ENCODE results near the gene C11orf98.

Gene C11orf98

GRCh38 chr11:62665075-62665598, at the start of gene C11orf98, which contains the start of gene CSKMT:
TSS of gene C11orf98 (minus strand) at chr11:62665210. CDS start at chr11:62665169, 41 bp downstream.
TSS of gene CSKMT (plus strand) at chr11:62665312. CDS start at chr11:62665880, 568 bp downstream.
- TF ChIP-seq, protein P1, sequence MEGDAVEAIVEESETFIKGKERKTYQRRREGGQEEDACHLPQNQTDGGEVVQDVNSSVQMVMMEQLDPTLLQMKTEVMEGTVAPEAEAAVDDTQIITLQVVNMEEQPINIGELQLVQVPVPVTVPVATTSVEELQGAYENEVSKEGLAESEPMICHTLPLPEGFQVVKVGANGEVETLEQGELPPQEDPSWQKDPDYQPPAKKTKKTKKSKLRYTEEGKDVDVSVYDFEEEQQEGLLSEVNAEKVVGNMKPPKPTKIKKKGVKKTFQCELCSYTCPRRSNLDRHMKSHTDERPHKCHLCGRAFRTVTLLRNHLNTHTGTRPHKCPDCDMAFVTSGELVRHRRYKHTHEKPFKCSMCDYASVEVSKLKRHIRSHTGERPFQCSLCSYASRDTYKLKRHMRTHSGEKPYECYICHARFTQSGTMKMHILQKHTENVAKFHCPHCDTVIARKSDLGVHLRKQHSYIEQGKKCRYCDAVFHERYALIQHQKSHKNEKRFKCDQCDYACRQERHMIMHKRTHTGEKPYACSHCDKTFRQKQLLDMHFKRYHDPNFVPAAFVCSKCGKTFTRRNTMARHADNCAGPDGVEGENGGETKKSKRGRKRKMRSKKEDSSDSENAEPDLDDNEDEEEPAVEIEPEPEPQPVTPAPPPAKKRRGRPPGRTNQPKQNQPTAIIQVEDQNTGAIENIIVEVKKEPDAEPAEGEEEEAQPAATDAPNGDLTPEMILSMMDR (IDR thresholded peaks at IDR 0.05; ENCODE audit: extremely low read depth, insufficient read depth, missing control alignments), result no peak
- DNase-seq (ENCODE audit: low spot score), result peak; percentile 94

DNA sequence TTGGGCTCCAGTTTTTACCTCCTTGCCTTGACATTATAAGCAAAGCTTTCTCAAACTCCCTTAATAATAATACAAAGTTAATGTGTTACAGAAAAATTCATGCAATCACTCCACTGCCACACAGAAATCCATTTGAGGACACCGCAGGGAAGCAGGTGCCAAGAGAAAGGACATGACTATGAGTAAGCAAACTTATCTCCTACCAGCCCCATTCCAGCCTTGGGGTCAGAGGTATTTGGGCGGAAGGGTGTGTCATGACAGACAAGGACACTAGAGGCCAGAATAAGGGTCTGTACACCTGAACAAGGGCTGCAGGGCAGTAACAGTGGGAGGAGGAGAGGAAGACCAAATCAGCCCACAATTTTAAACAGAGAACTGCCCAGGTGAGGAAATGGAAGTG, 48.3 kb upstream of the C11orf98 start:
- TF ChIP-seq, protein P1 (IDR thresholded peaks at IDR 0.05; ENCODE audit: extremely low read depth, insufficient read depth, missing control alignments), result no peak
- no peak for DNase-seq (ENCODE audit: low spot score)
- in situ Hi-C loops (cut with MboI; ENCODE audit: low pct_unique_long_range_greater_than_20kb, low sequenced_read_pairs, unreplicated experiment), result no loop called here

More at GRCh38 chr11:62665075-62665598, at the start of gene C11orf98, which contains the start of gene CSKMT:
- in situ Hi-C loops (cut with MboI; ENCODE audit: low pct_unique_long_range_greater_than_20kb, low sequenced_read_pairs, unreplicated experiment), result no loop called here

DNA sequence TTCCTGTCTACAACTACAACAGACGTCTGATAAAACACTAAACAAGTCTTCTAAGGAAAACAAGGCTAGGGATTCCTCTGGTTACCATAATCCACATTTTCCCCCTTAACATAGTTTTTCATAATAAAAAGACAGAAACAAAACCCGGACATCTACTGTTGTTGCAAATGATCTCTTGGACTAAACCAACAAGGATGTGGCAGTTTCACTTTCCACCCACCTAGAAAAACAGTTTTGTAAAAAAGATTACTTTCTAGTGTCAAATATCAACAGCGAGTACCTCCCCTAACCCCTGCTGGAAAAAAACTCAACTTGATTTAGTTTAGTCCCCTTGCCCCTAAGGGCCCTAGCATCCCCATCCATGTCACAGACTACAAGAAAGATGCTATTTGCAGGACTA, 47.9 kb upstream of the C11orf98 start:
- in situ Hi-C loops (cut with MboI; ENCODE audit: low pct_unique_long_range_greater_than_20kb, low sequenced_read_pairs, unreplicated experiment), result no loop called here
- no peak for DNase-seq (ENCODE audit: low spot score)
- TF ChIP-seq, protein P1 (IDR thresholded peaks at IDR 0.05; ENCODE audit: extremely low read depth, insufficient read depth, missing control alignments), result no peak

GRCh38 chr11:62712276-62712812, 47.3 kb upstream of the C11orf98 start:
- in situ Hi-C loops (cut with MboI; ENCODE audit: low pct_unique_long_range_greater_than_20kb, low sequenced_read_pairs, unreplicated experiment), result no loop called here
- DNase-seq (ENCODE audit: low spot score), result no peak
- TF ChIP-seq, protein P1 (IDR thresholded peaks at IDR 0.05; ENCODE audit: extremely low read depth, insufficient read depth, missing control alignments), result no peak

DNA sequence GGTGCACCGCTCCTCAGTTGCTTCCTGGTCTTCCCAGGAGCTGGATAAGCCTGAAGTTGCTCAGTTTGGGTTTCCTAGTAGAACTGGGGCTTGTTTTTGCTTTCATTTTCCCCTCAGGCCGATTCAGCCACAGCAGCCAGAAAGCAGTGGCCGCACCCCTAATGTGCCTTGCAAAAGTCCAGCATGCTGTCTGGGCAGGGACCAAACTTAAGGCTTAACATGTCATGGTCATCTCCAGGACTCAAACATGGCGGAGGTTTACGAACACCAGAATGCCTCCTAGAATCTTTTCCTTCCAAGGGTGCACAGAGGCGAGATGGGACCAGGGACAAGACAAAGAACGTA, 45.0 kb upstream of the C11orf98 start:
- DNase-seq (ENCODE audit: low spot score), result peak; percentile 38
- in situ Hi-C loops (cut with MboI; ENCODE audit: low pct_unique_long_range_greater_than_20kb, low sequenced_read_pairs, unreplicated experiment), result no loop called here
- TF ChIP-seq, protein P1 (IDR thresholded peaks at IDR 0.05; ENCODE audit: extremely low read depth, insufficient read depth, missing control alignments), result no peak

DNA sequence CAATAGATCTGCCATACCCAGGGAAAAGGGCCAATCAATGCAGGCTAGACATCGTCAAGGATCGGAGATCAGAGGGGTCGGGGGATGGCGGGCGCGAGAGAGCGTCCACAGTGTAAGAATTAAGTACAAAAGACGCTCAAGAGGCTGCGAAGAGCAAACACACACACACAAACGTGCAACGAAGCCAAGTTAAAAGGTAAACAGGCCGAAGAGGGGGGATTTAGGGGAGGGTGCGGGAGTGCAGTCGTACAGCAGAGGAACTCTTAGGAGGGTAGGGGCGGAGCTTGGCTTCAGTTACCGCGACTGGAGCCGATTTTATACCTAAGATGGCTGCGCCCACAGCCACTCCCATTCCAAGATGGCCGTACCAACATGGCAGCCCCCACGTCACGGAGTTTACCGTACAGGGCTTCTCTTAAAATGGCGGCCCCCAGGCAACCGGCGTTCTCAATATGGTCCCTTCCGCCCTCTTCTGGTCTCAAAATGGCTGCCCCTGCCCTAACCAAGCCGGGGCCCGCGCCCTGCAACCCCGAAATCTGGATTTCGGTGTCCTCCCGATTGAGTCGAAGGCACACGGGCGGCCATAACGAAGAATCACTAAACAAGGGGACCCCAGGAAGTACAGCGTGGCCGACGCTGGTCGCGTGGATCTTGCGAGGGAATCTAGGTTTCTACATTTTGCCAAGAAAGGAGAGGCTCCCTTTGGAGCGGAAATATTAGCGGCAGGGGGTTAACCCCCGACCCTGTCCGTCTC, 44.4 kb upstream of the C11orf98 start:
- in situ Hi-C loops (cut with MboI; ENCODE audit: low pct_unique_long_range_greater_than_20kb, low sequenced_read_pairs, unreplicated experiment), result no loop called here
- DNase-seq (ENCODE audit: low spot score), result peak; percentile 92
- TF ChIP-seq, protein P1 (IDR thresholded peaks at IDR 0.05; ENCODE audit: extremely low read depth, insufficient read depth, missing control alignments), result peak; percentile 14

Data from GM13977 (cell line).